Measurements from ENCODE around the gene SMPD2.
A peak's percentile ranks its signal among the peaks of the same experiment; 100 is the strongest.

Gene SMPD2

DNA sequence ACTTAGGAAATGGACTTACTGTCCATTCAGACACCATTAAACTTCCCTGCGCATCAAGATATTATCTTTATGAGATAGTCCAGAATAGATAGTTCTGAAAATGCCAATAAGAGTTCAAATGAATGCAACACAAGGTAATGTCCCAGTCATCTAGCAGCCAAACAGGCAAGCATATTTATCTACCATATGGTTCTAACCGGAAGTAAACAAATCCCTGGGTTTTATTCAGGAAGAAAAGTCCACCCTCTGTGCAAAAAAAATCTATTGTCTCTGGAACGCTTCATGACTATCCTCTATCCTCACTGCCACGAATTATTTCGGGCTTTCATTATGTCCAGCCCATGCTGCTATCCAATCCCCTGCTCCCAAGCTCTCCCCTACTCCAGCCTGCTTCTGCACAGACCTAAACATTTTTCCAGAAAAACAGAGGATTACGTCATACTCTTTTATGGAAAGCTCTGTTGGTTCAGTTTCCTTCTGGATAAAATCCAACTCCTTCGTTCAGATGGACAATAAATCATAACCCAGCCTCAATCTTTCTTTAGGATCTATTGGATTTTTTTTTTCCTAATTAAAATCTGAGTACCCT, 11.5 kb upstream of the SMPD2 start:
- Histone ChIP-seq H3K4me3 (ENCODE audit: low read depth, low read length) (no peak overlapping the region), H3K27me3 (ENCODE audit: control insufficient read depth, insufficient read depth, low read length) (no peaks in the 10 kb centered on the region), H3K9me3 (ENCODE audit: control insufficient read depth, insufficient read depth, low read length) (no peaks in the 10 kb centered on the region), H3K36me3 (ENCODE audit: control insufficient read depth, insufficient read depth, low read length) (no peaks in the 10 kb centered on the region), H3K4me1 (ENCODE audit: control insufficient read depth, insufficient read depth, low read length) (no peaks in the 10 kb centered on the region), H3K9ac (ENCODE audit: low read depth, low read length) (no peak overlapping the region)

DNA sequence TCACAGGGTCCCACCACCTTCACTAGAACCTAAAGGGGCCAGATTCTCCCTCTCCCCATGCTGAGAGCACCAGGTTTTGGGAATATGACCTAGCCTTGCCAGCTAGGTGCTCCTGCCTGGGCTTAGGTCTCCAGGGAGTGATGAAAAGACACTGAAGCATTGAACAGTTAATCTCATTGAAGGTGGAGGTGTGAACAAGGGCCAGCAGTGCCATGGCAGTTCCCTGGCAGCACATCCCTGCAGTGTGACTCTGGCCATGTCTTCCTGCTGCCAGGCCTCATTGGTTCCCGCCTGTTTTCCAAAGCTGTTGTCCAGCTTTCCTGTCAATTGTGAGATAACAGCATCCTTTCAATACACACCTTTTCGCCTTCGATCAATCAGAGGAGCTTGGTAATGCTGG, 11.0 kb upstream of the SMPD2 start:
- H3K4me1 ChIP-seq (ENCODE audit: control insufficient read depth, insufficient read depth, low read length) = no peaks in the 10 kb centered on the region

DNA sequence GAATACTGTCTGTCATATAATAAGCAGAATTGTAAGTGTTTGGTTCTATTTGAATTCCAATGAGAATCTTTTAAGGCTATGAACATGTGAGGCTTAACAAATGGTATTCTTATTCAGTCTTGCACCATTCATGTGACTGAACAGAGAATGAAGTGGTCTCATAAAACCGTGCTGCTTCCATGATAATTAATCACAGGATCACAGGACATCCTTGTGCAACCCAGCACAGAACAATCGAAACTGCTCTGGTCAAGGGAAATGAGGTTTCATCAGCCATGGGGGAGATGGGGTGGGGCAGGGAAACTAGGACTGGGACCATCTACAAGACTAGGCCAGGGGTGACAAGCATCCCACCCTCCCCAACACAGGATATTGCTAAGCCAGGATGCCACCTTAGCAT, 6.1 kb upstream of the SMPD2 start:
- H3K4me3 ChIP-seq (ENCODE audit: low read depth, low read length) = no peak overlapping the region
- H3K4me1 ChIP-seq (ENCODE audit: control insufficient read depth, insufficient read depth, low read length) = no peaks in the 10 kb centered on the region
- H3K36me3 ChIP-seq (ENCODE audit: control insufficient read depth, insufficient read depth, low read length) = no peaks in the 10 kb centered on the region
- peaks cover 3% of the 10 kb centered on the region for H3K27me3 ChIP-seq (ENCODE audit: control insufficient read depth, insufficient read depth, low read length)
- no peak overlapping the region for H3K9ac ChIP-seq (ENCODE audit: low read depth, low read length)
- no peaks in the 10 kb centered on the region for H3K9me3 ChIP-seq (ENCODE audit: control insufficient read depth, insufficient read depth, low read length)

More for the DNA sequence above, 11.0 kb upstream of the SMPD2 start:
- Histone ChIP-seq H3K9ac (ENCODE audit: low read depth, low read length) (no peak overlapping the region), H3K9me3 (ENCODE audit: control insufficient read depth, insufficient read depth, low read length) (no peaks in the 10 kb centered on the region), H3K27me3 (ENCODE audit: control insufficient read depth, insufficient read depth, low read length) (no peaks in the 10 kb centered on the region), H3K4me3 (ENCODE audit: low read depth, low read length) (no peak overlapping the region), H3K36me3 (ENCODE audit: control insufficient read depth, insufficient read depth, low read length) (no peaks in the 10 kb centered on the region)

DNA sequence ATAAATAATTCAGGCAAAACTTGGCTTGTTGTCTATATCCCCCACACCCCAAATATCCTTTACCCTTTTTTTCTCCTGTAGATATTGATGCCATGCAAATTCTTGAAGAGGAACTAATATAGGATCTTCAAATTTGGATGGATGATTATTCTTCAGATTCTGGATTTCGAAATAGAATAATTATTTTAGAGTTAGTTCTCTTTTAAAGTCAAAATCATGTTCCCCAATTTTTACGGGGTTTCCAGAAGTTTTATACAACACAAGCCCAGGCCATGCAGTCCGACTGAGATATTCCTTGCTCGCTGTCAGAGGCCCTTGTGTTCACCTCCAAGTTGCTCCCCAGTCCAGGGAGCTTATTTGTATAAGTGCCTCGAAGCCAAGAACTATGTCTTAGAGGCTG, 4.5 kb upstream of the SMPD2 start:
- H3K4me3 ChIP-seq (ENCODE audit: low read depth, low read length) = no peak overlapping the region
- H3K27me3 ChIP-seq (ENCODE audit: control insufficient read depth, insufficient read depth, low read length) = peaks cover 6% of the 10 kb centered on the region
- peaks cover 2% of the 10 kb centered on the region for H3K4me1 ChIP-seq (ENCODE audit: control insufficient read depth, insufficient read depth, low read length)
- no peak overlapping the region for H3K9ac ChIP-seq (ENCODE audit: low read depth, low read length)
- no peaks in the 10 kb centered on the region for H3K36me3 ChIP-seq (ENCODE audit: control insufficient read depth, insufficient read depth, low read length)
- no peaks in the 10 kb centered on the region for H3K9me3 ChIP-seq (ENCODE audit: control insufficient read depth, insufficient read depth, low read length)

DNA sequence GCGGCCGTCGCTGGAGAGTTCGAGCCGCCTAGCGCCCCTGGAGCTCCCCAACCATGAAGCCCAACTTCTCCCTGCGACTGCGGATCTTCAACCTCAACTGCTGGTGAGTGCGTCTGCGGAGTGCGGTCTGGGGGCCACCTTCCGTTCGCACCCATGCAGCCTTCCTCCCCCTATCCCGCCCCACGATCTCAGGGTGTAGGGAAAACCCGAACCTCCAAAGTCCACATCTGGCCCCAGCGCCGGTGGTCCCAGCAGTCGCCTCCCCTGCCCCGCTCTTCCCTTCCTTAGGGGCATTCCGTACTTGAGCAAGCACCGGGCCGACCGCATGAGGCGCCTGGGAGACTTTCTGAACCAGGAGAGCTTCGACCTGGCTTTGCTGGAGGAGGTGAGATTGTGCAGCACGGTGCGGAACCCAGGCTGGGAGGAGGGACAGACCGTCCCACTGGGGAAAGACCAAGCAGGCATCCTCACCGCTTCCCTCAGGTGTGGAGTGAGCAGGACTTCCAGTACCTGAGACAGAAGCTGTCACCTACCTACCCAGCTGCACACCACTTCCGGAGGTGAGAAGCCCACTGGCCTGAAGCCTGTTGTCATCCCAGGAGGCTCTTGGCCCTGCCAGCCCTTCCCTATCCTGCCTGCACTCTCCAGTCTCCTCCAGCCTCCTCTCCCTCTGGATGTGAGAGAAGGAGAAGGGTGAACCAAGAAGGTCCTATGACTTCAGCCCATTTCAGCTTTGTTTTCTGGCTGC, 719 bp downstream of the SMPD2 start:
- Histone ChIP-seq H3K4me3 (ENCODE audit: low read depth, low read length) (peak overlapping the region; percentile 91), H3K36me3 (ENCODE audit: control insufficient read depth, insufficient read depth, low read length) (peaks cover 32% of the 10 kb centered on the region), H3K27me3 (ENCODE audit: control insufficient read depth, insufficient read depth, low read length) (peaks cover 6% of the 10 kb centered on the region), H3K9ac (ENCODE audit: low read depth, low read length) (peak overlapping the region; percentile 81), H3K4me1 (ENCODE audit: control insufficient read depth, insufficient read depth, low read length) (peaks cover 7% of the 10 kb centered on the region), H3K9me3 (ENCODE audit: control insufficient read depth, insufficient read depth, low read length) (no peaks in the 10 kb centered on the region)

DNA sequence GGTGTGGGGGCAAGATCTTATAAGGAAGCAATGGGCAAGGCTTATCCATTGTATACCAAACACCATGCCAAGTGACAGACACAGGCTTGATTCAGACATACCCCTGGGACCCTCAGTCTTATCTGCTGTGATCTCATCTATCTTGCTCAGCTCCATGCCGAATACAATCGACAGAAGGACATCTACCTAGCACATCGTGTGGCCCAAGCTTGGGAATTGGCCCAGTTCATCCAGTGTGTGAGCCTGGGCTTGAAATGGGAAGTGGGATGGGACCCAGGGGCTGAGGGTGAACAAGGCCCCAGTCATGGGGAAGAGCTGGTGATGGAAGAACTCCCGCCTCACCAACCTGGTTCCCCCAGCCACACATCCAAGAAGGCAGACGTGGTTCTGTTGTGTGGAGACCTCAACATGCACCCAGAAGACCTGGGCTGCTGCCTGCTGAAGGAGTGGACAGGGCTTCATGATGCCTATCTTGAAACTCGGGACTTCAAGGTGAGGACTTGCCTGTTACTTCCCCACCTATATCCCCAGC, 1.9 kb downstream of the SMPD2 start:
- Histone ChIP-seq H3K4me3 (ENCODE audit: low read depth, low read length) (no peak overlapping the region), H3K36me3 (ENCODE audit: control insufficient read depth, insufficient read depth, low read length) (peaks cover 41% of the 10 kb centered on the region), H3K4me1 (ENCODE audit: control insufficient read depth, insufficient read depth, low read length) (peaks cover 7% of the 10 kb centered on the region), H3K9ac (ENCODE audit: low read depth, low read length) (no peak overlapping the region), H3K9me3 (ENCODE audit: control insufficient read depth, insufficient read depth, low read length) (no peaks in the 10 kb centered on the region), H3K27me3 (ENCODE audit: control insufficient read depth, insufficient read depth, low read length) (peaks cover 6% of the 10 kb centered on the region)

DNA sequence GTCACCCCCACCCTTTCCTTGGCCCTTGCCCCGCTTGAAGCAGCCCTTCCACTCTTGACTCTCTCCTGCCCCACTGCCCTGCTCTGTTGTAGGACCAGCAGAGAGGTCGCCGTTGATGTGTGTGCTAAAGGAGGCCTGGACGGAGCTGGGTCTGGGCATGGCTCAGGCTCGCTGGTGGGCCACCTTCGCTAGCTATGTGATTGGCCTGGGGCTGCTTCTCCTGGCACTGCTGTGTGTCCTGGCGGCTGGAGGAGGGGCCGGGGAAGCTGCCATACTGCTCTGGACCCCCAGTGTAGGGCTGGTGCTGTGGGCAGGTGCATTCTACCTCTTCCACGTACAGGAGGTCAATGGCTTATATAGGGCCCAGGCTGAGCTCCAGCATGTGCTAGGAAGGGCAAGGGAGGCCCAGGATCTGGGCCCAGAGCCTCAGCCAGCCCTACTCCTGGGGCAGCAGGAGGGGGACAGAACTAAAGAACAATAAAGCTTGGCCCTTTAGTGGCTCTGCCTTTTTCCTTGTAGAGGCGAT, 3.0 kb downstream of the SMPD2 start:
- H3K9ac ChIP-seq (ENCODE audit: low read depth, low read length) = no peak overlapping the region
- H3K4me1 ChIP-seq (ENCODE audit: control insufficient read depth, insufficient read depth, low read length) = peaks cover 7% of the 10 kb centered on the region
- H3K36me3 ChIP-seq (ENCODE audit: control insufficient read depth, insufficient read depth, low read length) = peaks cover 43% of the 10 kb centered on the region
- H3K27me3 ChIP-seq (ENCODE audit: control insufficient read depth, insufficient read depth, low read length) = peaks cover 6% of the 10 kb centered on the region
- no peaks in the 10 kb centered on the region for H3K9me3 ChIP-seq (ENCODE audit: control insufficient read depth, insufficient read depth, low read length)
- no peak overlapping the region for H3K4me3 ChIP-seq (ENCODE audit: low read depth, low read length)

DNA sequence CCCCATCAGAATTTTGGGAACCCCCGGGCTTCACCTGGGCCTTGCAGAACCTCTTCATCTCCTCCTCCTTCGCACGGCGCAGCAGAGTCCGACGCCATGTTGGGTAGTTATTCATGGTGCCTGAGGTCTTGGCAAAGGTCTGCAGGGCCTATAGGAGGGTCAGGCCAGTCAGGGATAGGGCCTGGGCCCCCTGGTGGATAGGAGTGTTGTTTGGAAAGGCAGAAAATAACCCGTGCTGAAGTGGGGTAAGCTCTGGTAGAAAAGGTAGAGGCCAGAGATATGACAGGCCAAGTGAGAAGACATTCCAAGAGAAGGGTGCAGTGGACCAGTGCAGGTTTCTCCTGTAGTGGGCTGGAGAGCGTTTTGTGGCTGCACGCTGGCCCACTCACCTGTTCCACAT, 4.9 kb downstream of the SMPD2 start:
- Histone ChIP-seq H3K4me3 (ENCODE audit: low read depth, low read length) (no peak overlapping the region), H3K36me3 (ENCODE audit: control insufficient read depth, insufficient read depth, low read length) (peaks cover 54% of the 10 kb centered on the region), H3K27me3 (ENCODE audit: control insufficient read depth, insufficient read depth, low read length) (no peaks in the 10 kb centered on the region)

DNA sequence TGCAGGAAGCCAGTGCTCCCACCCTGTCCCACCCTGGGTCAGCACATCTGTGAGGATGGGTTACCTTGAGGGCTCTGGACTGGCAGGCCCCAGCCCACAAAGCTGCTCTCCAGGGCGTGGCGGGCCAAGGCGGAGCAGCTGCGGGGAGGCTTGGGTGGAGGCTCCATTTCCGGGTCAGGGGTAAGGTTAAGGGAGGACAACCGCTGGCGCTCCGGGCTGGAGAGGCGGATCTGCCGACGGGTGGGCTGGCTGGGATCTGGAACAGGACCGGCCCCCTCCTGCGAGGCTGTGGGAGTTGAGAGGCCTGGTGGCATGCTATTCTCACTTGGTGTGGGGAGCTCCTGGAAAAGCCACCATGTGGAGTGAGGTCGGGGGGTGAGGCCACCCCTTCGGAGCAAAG, 5.5 kb downstream of the SMPD2 start:
- Histone ChIP-seq H3K36me3 (ENCODE audit: control insufficient read depth, insufficient read depth, low read length) (peaks cover 54% of the 10 kb centered on the region), H3K9ac (ENCODE audit: low read depth, low read length) (no peak overlapping the region), H3K27me3 (ENCODE audit: control insufficient read depth, insufficient read depth, low read length) (no peaks in the 10 kb centered on the region), H3K4me1 (ENCODE audit: control insufficient read depth, insufficient read depth, low read length) (peaks cover 5% of the 10 kb centered on the region), H3K9me3 (ENCODE audit: control insufficient read depth, insufficient read depth, low read length) (no peaks in the 10 kb centered on the region), H3K4me3 (ENCODE audit: low read depth, low read length) (no peak overlapping the region)

More for the DNA sequence above, 4.9 kb downstream of the SMPD2 start:
- Histone ChIP-seq H3K4me1 (ENCODE audit: control insufficient read depth, insufficient read depth, low read length) (peaks cover 5% of the 10 kb centered on the region), H3K9ac (ENCODE audit: low read depth, low read length) (no peak overlapping the region), H3K9me3 (ENCODE audit: control insufficient read depth, insufficient read depth, low read length) (no peaks in the 10 kb centered on the region)

DNA sequence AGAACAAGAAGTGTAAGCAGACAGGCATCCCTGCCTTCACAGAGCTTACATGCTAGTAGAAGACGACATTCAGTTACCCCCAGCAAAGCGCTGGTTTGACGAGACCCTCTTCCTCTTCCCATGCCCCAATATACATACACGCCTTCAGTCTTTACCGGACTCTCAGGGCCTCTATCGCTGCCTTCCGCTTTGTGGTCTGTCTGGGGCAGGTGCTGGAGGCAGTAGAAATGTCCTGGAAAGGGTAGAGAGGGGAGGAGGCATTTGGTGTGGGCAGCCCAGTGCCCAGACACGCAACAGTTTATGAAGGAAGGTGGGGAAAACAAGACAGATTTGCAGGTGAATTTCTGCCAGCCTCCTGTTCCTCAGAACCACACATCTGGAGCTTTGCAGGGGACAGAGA, 6.0 kb downstream of the SMPD2 start:
- Histone ChIP-seq H3K36me3 (ENCODE audit: control insufficient read depth, insufficient read depth, low read length) (peaks cover 57% of the 10 kb centered on the region), H3K9ac (ENCODE audit: low read depth, low read length) (no peak overlapping the region), H3K9me3 (ENCODE audit: control insufficient read depth, insufficient read depth, low read length) (no peaks in the 10 kb centered on the region), H3K4me3 (ENCODE audit: low read depth, low read length) (no peak overlapping the region), H3K27me3 (ENCODE audit: control insufficient read depth, insufficient read depth, low read length) (no peaks in the 10 kb centered on the region), H3K4me1 (ENCODE audit: control insufficient read depth, insufficient read depth, low read length) (peaks cover 2% of the 10 kb centered on the region)

DNA sequence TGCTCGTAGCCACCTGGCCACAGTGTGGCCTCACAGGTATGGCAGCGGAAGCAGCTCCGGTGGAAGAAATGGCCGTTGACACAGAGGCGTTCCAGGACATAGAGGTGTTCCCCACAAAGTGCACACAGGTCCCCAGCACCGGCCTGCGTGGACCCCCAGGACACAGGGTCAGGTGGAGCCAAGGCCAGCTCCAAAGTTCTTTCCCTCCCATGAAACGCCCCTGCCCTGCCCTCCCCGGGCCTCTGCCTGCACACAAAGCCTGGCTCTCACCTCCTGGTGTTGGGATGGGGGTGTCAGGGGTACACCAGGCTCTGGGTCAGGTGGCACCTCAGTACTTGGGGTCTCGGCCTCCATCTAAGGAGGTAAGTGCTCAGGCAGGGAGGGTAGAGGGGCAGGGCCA, 6.6 kb downstream of the SMPD2 start:
- Histone ChIP-seq H3K4me1 (ENCODE audit: control insufficient read depth, insufficient read depth, low read length) (no peaks in the 10 kb centered on the region), H3K27me3 (ENCODE audit: control insufficient read depth, insufficient read depth, low read length) (no peaks in the 10 kb centered on the region), H3K9ac (ENCODE audit: low read depth, low read length) (no peak overlapping the region), H3K36me3 (ENCODE audit: control insufficient read depth, insufficient read depth, low read length) (peaks cover 61% of the 10 kb centered on the region), H3K4me3 (ENCODE audit: low read depth, low read length) (no peak overlapping the region), H3K9me3 (ENCODE audit: control insufficient read depth, insufficient read depth, low read length) (no peaks in the 10 kb centered on the region)
